ENCODE measurements around the gene CCDC71. TPM values are rescaled to one million over a fixed set of nuclear protein-coding genes. Genes with fewer than 3 reads are reported as not detected.
A peak's percentile ranks its signal among the peaks of the same experiment; 100 is the strongest.

The CCDC71 gene
- total RNA-seq, 2 donors from 2014 or later: 23.4 to 25.7 TPM

DNA sequence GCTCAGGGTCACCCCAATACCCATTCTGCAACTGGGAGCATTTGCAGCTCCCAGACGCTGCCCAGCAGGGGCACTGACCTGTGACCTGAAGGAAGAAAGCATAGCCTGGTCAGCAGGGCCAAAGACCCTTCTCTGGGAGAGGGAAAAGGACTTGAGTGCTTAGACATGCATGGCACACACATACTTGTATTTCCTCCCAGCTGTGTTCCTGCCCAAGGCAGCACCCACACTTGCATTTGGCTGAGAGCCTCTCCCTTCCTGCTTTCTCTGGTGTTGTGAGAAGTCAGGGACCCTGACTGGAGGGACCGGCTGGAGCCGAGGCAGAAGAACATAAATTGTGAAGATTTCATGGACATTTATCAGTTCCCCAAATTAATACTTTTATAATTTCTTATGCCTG lies 26.1 kb downstream of the CCDC71 start:
- Histone ChIP-seq H3K27ac (ENCODE audit: low read depth, low read length) (peak overlapping the region; percentile 29), H3K4me3 (ENCODE audit: low read length) (no peak overlapping the region), H3K27me3 (ENCODE audit: control insufficient read depth, insufficient read depth, low read length, poor library complexity, severe bottlenecking) (no peaks in the 10 kb centered on the region), H3K9me3 (ENCODE audit: control insufficient read depth, low read length) (peaks cover 19% of the 10 kb centered on the region), H3K9ac (ENCODE audit: extremely low read depth, low read length, poor library complexity, severe bottlenecking) (no peak overlapping the region), H3K4me1 (ENCODE audit: control insufficient read depth, insufficient read depth, low read length) (no peaks in the 10 kb centered on the region), H3K36me3 (ENCODE audit: control insufficient read depth, insufficient read depth, low read length) (no peaks in the 10 kb centered on the region)
- whole genome bisulfite sequencing, 2 experiments (ENCODE audit: insufficient coverage in 1 of 2, insufficient read length in 1 of 2): 76% methylated on average over 3 of the region's 3 CpGs; no CpG with 5 or more reads in 1 of the 2 experiments
- no peaks in the 10 kb centered on the region for H3K4me1 Mint-ChIP-seq
- H3K27me3 Mint-ChIP-seq (ENCODE audit: insufficient read depth): peaks cover 32% of the 10 kb centered on the region
- H3K9me3 Mint-ChIP-seq: peaks cover 38% of the 10 kb centered on the region
- no peak for DNase-seq
- H3K27ac Mint-ChIP-seq: no peak overlapping the region
- TF ChIP-seq, protein P1, sequence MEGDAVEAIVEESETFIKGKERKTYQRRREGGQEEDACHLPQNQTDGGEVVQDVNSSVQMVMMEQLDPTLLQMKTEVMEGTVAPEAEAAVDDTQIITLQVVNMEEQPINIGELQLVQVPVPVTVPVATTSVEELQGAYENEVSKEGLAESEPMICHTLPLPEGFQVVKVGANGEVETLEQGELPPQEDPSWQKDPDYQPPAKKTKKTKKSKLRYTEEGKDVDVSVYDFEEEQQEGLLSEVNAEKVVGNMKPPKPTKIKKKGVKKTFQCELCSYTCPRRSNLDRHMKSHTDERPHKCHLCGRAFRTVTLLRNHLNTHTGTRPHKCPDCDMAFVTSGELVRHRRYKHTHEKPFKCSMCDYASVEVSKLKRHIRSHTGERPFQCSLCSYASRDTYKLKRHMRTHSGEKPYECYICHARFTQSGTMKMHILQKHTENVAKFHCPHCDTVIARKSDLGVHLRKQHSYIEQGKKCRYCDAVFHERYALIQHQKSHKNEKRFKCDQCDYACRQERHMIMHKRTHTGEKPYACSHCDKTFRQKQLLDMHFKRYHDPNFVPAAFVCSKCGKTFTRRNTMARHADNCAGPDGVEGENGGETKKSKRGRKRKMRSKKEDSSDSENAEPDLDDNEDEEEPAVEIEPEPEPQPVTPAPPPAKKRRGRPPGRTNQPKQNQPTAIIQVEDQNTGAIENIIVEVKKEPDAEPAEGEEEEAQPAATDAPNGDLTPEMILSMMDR (conservative IDR thresholded peaks at IDR 0.05): no peak
- no peaks in the 10 kb centered on the region for H3K36me3 Mint-ChIP-seq (ENCODE audit: low read depth)
- H3K4me3 Mint-ChIP-seq: no peak overlapping the region

DNA sequence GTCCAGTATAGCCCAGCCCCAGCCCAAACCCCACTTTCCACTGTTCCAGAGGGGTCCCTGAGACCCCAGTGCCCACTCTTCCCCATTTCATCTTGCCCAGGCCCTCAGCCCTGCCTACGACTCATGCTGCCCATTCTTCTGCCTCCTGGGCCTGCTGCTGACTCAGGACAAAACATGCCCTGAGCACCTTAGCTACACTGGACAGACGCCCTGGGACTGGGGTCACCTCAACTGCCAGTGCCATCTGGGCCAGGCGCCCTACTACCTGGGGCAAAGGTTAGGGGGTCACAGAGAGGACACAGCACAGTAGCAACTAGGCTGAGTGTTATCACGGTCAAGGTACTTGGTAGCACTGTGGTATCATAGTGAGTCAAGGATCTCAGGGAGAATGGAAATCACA lies 30.6 kb downstream of the CCDC71 start:
- Histone ChIP-seq H3K9ac (ENCODE audit: extremely low read depth, low read length, poor library complexity, severe bottlenecking) (no peak overlapping the region), H3K4me1 (ENCODE audit: control insufficient read depth, insufficient read depth, low read length) (peaks cover 5% of the 10 kb centered on the region), H3K36me3 (ENCODE audit: control insufficient read depth, insufficient read depth, low read length) (no peaks in the 10 kb centered on the region), H3K4me3 (ENCODE audit: low read length) (no peak overlapping the region), H3K27ac (ENCODE audit: low read depth, low read length) (no peak overlapping the region), H3K9me3 (ENCODE audit: control insufficient read depth, low read length) (peaks cover 2% of the 10 kb centered on the region), H3K27me3 (ENCODE audit: control insufficient read depth, insufficient read depth, low read length, poor library complexity, severe bottlenecking) (no peaks in the 10 kb centered on the region)
- WGBS, 2 experiments (ENCODE audit: insufficient coverage in 1 of 2, insufficient read length in 1 of 2): 87 to 91% methylated on average over 2 to 4 of the region's 4 CpGs
- Mint-ChIP-seq H3K36me3 (ENCODE audit: low read depth) (no peaks in the 10 kb centered on the region), H3K4me1 (no peaks in the 10 kb centered on the region), H3K4me3 (no peak overlapping the region), H3K27me3 (ENCODE audit: insufficient read depth) (peaks cover 18% of the 10 kb centered on the region), H3K9me3 (peaks cover 6% of the 10 kb centered on the region), H3K27ac (no peak overlapping the region)
- DNase-seq: no peak
- TF ChIP-seq, protein P1 (conservative IDR thresholded peaks at IDR 0.05): no peak

DNA sequence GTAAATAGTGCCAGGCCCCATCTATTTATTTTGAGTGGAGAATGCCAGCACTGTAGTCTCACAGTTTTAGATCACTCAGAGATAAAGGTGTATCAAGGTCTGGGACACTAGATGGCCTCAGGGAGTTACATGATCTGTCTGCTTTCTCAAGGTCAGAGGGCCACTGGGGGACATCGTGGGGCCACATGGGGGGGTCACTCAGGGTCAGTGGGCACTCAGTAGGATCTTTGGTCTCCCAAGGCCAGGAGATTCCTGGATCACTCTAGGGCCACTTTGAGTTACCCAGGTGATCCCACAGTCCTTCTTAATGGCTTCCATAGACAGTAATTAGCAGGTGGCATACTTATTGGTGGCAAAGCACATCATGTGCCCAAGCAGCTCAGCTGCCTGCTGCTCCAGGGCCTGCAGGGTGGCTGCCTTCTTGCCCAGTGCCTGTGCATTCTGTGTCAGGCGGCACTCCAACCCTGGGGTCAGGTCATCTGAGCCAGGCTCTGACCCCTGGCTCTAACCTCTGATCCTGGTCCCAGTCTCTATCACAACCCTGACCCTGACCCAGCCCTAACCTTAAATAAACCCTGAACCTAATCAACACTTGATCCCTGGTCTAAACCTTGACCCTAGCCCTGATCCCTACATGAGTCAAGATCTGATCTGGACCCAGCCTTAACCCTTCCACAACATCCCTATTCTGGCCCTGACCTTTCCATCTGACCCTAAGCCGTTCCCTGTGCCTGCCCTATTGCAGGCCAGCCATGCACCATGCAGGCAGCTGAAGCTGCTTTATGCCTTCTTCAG lies 31.5 kb downstream of the CCDC71 start:
- WGBS, 2 experiments (ENCODE audit: insufficient coverage in 1 of 2, insufficient read length in 1 of 2): 78 to 88% methylated on average over 3 of the region's 3 CpGs
- H3K9me3 Mint-ChIP-seq: no peaks in the 10 kb centered on the region
- DNase-seq: no peak
- H3K36me3 Mint-ChIP-seq (ENCODE audit: low read depth): no peaks in the 10 kb centered on the region
- H3K36me3 ChIP-seq (ENCODE audit: control insufficient read depth, insufficient read depth, low read length): no peaks in the 10 kb centered on the region
- H3K9me3 ChIP-seq (ENCODE audit: control insufficient read depth, low read length): no peaks in the 10 kb centered on the region
- H3K4me3 ChIP-seq (ENCODE audit: low read length): no peak overlapping the region
- peaks cover 12% of the 10 kb centered on the region for H3K27me3 Mint-ChIP-seq (ENCODE audit: insufficient read depth)
- H3K27ac Mint-ChIP-seq: peak overlapping the region; percentile 1
- H3K4me3 Mint-ChIP-seq: peak overlapping the region; percentile 78
- H3K27ac ChIP-seq (ENCODE audit: low read depth, low read length): no peak overlapping the region
- H3K27me3 ChIP-seq (ENCODE audit: control insufficient read depth, insufficient read depth, low read length, poor library complexity, severe bottlenecking): no peaks in the 10 kb centered on the region
- peaks cover 5% of the 10 kb centered on the region for H3K4me1 ChIP-seq (ENCODE audit: control insufficient read depth, insufficient read depth, low read length)
- TF ChIP-seq, protein P1 (conservative IDR thresholded peaks at IDR 0.05): peak; percentile 29
- no peak overlapping the region for H3K9ac ChIP-seq (ENCODE audit: extremely low read depth, low read length, poor library complexity, severe bottlenecking)
- H3K4me1 Mint-ChIP-seq: no peaks in the 10 kb centered on the region
